Measurements from ENCODE around the gene ZFAND2B. TPM values are rescaled to one million over a fixed set of nuclear protein-coding genes. Genes with fewer than 3 reads are reported as not detected.

The ZFAND2B gene
- total RNA-seq, 2 donors from 2014 or later, result 21.7 to 83.8 TPM

- H3K36me3 ChIP-seq, result peaks cover 7% of the 10 kb centered on the region
- TF ChIP-seq CTCF (IDR thresholded peaks at IDR 0.05), result no peak
- peaks cover 48 to 82% of the 10 kb centered on the region in 2 donors for H3K4me1 ChIP-seq (ENCODE audit: control insufficient read depth in 1 of 2, low read depth in 2 of 2)
- ATAC-seq (ENCODE audit: insufficient number of reproducible peaks, low FRiP score, low read depth), result peak; percentile 51
- no peaks in the 10 kb centered on the region for H3K27me3 ChIP-seq (replicated peaks; ENCODE audit: insufficient read depth)
- H3K9me3 ChIP-seq, result no peaks in the 10 kb centered on the region
- peak; percentile 81 for DNase-seq (ENCODE audit: low spot score)
- peak overlapping the region; percentile 88 to 95 for H3K27ac ChIP-seq
- H3K4me3 ChIP-seq, result peak overlapping the region; percentile 59
These were observed 42.8 kb downstream of the ZFAND2B start for GRCh38 chr2:219249203-219249980.

GRCh38 chr2:219250049-219250781 is 43.6 kb downstream of the ZFAND2B start:
- H3K9me3 ChIP-seq, result no peaks in the 10 kb centered on the region
- peaks cover 43 to 83% of the 10 kb centered on the region in 2 donors for H3K4me1 ChIP-seq (ENCODE audit: control insufficient read depth in 1 of 2, low read depth in 2 of 2)
- no peaks in the 10 kb centered on the region for H3K27me3 ChIP-seq (replicated peaks; ENCODE audit: insufficient read depth)
- no peak for DNase-seq (ENCODE audit: low spot score)
- H3K36me3 ChIP-seq, result peaks cover 7% of the 10 kb centered on the region
- no peak for TF ChIP-seq CTCF (IDR thresholded peaks at IDR 0.05)
- peak overlapping the region; percentile 88 to 95 for H3K27ac ChIP-seq
- no peak for ATAC-seq (ENCODE audit: insufficient number of reproducible peaks, low FRiP score, low read depth)
- peak overlapping the region; percentile 59 for H3K4me3 ChIP-seq

- no peak for DNase-seq (ENCODE audit: low spot score)
- TF ChIP-seq CTCF (IDR thresholded peaks at IDR 0.05), result no peak
These were observed 45.1 kb downstream of the ZFAND2B start for GRCh38 chr2:219251656-219252055.

GRCh38 chr2:219252084-219252483 is 45.5 kb downstream of the ZFAND2B start:
- H3K9me3 ChIP-seq, result no peaks in the 10 kb centered on the region
- peaks cover 37 to 69% of the 10 kb centered on the region in 2 donors for H3K4me1 ChIP-seq (ENCODE audit: control insufficient read depth in 1 of 2, low read depth in 2 of 2)
- DNase-seq (ENCODE audit: low spot score) (no peak), ATAC-seq (ENCODE audit: insufficient number of reproducible peaks, low FRiP score, low read depth) (no peak)
- H3K27me3 ChIP-seq (replicated peaks; ENCODE audit: insufficient read depth), result no peaks in the 10 kb centered on the region
- peaks cover 7% of the 10 kb centered on the region for H3K36me3 ChIP-seq
- H3K27ac ChIP-seq, result peak overlapping the region; percentile 88 to 95
- no peak for TF ChIP-seq CTCF (IDR thresholded peaks at IDR 0.05)
- H3K4me3 ChIP-seq, result peak overlapping the region; percentile 76

More at GRCh38 chr2:219251656-219252055, 45.1 kb downstream of the ZFAND2B start:
- no peaks in the 10 kb centered on the region for H3K9me3 ChIP-seq
- peak overlapping the region; percentile 88 to 95 for H3K27ac ChIP-seq
- H3K4me1 ChIP-seq (ENCODE audit: control insufficient read depth in 1 of 2, low read depth in 2 of 2), result peaks cover 37 to 73% of the 10 kb centered on the region in 2 donors
- ATAC-seq (ENCODE audit: insufficient number of reproducible peaks, low FRiP score, low read depth), result no peak
- H3K27me3 ChIP-seq (replicated peaks; ENCODE audit: insufficient read depth), result no peaks in the 10 kb centered on the region
- peak overlapping the region; percentile 76 for H3K4me3 ChIP-seq
- H3K36me3 ChIP-seq, result peaks cover 7% of the 10 kb centered on the region

- H3K9me3 ChIP-seq, result no peaks in the 10 kb centered on the region
- ATAC-seq (ENCODE audit: insufficient number of reproducible peaks, low FRiP score, low read depth) (no peak), DNase-seq (ENCODE audit: low spot score) (no peak)
- TF ChIP-seq CTCF (IDR thresholded peaks at IDR 0.05), result no peak
- no peaks in the 10 kb centered on the region for H3K27me3 ChIP-seq (replicated peaks; ENCODE audit: insufficient read depth)
- H3K4me1 ChIP-seq (ENCODE audit: control insufficient read depth in 1 of 2, low read depth in 2 of 2), result peaks cover 37 to 65% of the 10 kb centered on the region in 2 donors
- H3K36me3 ChIP-seq, result peaks cover 7% of the 10 kb centered on the region
- H3K27ac ChIP-seq, result peak overlapping the region; percentile 88 to 95
- peak overlapping the region; percentile 76 for H3K4me3 ChIP-seq
These were observed 46.0 kb downstream of the ZFAND2B start for GRCh38 chr2:219252570-219252899.

All from thoracic aorta (tissue), 2 donors.